ENCODE measurements around the gene ADAMTS14.
"Not testable (repeated sequence)": the region's sequence is repeated elsewhere in the genome, so short reads cannot be mapped to it uniquely, and the experiment has no call there.

The ADAMTS14 gene

DNA sequence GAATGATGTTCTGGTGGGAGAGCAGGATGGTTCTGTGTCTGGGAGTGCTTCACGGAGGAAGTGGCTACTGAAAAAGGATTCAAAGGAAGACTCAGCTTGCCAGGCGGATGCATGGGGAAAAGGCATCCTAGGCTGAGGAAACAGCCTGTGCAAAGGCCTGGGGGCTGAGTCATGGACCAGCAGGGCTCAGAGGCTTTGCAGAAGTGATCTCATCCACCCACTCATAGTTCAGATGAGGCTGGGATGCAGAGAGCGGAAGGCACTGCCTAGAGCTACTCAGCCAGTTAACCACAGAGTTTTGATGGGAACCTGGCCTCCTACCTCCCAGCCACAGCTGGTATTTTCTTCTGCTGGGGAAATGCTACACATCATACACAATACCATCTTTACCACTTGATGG lies 15.8 kb upstream of the ADAMTS14 start:
- peak; percentile 78 for DNase-seq

- DNase-seq: peak; percentile 25
These were observed 15.3 kb upstream of the ADAMTS14 start for GRCh38 chr10:70657041-70657440.

DNA sequence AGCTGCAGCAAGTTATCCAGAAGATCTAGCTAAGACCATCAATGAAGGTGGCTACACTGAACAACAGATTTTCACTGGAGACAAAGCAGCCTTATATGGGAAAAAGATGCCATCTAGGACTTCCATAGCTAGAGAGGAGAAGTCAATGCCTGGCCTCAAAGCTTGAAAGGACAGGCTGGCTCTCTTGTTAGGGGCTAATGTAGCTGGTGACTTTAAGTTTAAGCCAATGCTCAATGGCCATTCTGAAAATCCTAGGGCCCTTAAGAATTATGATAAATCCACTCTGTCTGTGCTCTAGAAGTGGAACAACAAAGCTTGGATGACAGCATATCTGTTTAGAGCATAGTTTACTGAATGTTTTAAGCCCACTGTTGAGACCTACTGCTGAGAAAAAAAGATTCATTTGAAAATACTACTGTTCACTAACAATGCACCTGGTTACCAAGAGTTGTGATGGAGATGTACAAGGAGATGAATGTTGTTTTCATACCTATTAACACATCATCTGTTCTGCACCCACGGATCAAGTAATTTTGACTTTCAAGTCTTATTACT lies 13.6 kb upstream of the ADAMTS14 start:
- DNase-seq: no peak

DNA sequence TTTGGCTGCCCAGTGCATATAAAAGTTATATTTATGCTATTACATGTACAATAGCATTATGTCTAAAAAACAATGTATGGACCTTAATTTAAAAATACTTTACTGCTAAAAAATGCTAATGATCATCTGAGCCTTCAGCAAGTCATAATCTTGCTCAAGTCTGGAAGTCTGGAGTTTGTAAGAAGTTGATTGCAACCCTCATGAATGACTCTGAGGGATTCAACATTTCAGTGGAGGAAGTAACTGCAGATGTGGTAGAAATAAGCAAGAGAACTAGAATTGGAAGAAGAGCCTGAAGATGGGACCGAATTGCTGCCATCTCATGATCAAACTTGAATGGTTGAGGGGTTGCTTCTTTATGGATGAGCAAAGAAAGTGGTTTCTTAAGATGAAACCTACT lies 13.0 kb upstream of the ADAMTS14 start:
- DNase-seq: no peak

DNA sequence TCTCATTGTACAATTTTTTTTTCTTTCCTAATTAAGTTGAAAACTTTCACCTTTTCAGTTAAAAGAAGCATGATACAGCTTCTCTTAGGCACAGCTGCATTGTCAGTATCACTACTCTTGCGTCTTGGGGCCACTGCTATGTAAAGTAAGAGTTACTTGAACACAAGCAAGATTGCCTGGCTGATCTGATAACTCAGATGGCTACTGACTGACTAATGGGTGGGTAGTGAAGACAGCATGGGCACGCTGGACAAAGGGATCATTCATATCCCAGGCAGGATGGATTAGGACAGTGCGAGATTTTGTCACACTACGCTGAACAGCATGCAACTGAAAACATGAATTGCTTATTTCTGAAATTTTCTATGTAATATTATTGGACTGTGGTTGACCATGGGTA lies 11.6 kb upstream of the ADAMTS14 start:
- no peak for DNase-seq

GRCh38 chr10:70661623-70662361 lies 10.5 kb upstream of the ADAMTS14 start:
- DNase-seq: no peak

- no peak for DNase-seq
These were observed 9.7 kb upstream of the ADAMTS14 start for GRCh38 chr10:70662362-70663220.

- DNase-seq: not testable (repeated sequence)
These were observed 8.6 kb upstream of the ADAMTS14 start for GRCh38 chr10:70663458-70664409.

- DNase-seq: no peak
These were observed 7.6 kb upstream of the ADAMTS14 start for GRCh38 chr10:70664702-70665195.

DNA sequence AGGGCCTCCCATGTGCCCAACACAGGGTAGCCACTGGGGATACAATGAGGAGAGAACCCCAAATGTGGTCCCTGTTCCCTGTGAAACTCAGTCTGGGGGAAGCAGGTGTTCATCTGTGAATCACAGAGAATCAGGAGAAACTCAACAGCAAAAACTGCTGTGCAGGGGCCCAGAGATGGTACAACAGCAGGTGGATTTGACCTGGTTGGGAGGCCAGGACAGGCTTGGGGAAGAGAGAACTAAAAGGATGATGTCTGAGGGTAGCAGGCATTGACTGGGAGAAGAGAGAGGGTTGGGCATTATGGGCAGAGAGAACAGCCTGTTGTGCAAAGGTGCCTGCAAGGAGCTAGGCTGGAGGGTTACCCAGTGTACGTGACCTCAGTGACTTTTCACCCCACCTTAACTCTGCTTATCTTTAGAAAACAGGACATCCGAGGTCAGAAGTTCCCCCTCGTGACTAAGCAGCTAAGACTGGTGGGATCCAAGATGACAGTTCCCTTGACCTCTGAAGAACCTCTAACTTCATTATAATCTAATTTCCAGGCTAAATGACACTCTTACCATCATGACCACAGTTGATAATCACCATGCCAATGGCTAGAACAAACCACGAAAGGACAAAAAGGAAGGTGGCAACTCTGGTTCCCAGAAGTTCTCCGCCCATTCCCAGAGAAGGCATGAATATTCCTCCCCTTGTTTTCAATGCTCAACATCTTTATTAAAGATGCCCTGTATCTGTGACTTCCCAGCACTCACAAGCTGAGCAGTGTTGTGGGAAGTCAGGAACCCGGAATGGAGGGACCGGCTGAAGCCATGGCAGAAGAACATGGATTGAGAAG lies 5.1 kb upstream of the ADAMTS14 start:
- no peak for DNase-seq

GRCh38 chr10:70667818-70668217 lies 4.5 kb upstream of the ADAMTS14 start:
- DNase-seq: not testable (repeated sequence)

- no peak for DNase-seq
These were observed 3.8 kb upstream of the ADAMTS14 start for GRCh38 chr10:70668454-70668970.

DNA sequence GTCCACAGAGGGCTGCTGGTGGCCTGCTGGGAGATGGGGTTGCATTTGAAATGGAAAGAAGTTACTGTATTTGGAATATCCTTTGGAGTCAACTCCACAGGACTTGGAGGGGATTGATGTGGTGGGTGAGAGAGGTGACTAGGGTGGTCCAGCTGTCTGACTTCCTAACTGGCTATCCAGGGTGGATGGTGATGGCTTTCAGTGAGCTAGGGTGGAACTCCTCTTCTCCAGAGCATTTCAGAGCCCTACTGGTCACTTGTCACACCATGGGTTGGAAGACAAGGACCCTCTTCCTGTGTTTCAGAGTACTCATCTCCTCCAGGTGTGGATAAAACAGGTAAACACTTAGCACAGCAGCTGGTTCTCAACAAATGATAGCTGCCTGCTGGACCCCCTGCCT lies 3.3 kb upstream of the ADAMTS14 start:
- no peak for DNase-seq

DNA sequence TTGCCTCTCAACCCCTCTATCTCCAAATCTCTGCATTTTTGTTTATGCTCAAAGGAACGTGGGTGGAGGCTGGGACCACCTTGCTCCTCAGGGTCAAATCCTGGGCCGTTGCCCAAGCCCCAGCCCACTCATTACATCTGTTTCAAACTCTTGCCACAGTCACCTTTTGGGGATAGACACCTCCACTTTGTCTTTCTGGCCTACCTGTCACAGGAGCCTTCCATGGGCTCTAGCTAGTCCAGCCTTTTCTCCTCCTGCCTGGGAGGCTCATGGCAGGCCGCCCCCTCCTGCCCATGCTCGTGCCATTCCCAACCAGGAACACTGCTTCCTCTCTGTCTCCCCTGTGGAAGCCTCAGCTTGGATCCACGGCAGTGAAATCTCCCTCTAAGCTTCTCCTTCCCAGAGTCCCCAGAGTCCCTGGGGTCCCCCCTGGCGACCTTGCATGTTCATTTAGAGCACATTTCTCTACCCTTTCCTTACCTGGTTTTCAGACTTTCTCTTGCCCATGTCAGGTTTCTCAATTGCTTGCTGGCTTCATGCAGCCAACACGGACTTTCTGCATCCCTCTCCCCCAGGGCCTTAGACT lies 2.5 kb upstream of the ADAMTS14 start:
- no peak for DNase-seq

GRCh38 chr10:70671619-70672164 lies 614 bp upstream of the ADAMTS14 start:
- DNase-seq: no peak

DNA sequence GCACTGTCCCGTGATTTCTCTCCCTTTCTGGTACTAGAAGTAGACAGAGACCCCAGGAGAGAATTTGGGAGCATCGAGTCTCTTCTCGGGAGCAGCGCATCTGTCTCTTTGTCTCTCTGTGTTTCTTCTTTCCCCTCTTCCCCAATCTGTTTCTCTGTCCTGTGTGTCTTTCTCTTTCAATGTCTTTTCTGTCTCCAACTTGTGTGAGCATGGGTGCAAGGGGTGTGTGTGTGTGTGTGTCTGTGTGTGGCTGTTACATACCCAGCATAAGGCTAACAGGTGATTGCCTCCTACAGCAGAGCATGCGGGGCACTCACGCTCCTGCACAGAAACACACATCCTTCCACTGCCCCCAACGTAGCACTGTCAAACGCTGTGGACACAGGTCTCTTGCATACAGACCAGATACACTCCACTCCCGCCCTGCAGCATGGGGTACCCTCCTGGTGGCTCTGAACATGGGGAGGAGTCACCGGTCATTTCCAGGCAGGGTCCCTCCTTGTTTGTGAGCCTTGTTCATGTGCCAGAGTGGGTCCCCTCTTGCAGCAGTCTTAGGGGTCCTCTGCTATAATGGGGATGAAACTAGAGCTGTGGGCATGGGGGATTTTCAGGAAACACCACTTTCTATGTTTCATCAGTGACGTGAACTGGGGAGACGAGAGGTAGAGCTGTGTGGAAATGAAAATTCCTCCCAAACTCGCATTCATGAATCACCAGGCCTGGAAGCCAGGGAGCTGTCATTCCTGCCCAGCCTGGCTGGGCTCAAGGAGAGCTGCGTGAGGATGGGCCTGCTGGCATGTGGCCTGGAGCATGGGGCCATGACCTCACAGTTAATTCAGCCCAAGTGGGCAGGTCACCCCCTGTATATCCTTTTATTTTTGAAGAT lies 980 bp downstream of the ADAMTS14 start:
- no peak for DNase-seq

DNA sequence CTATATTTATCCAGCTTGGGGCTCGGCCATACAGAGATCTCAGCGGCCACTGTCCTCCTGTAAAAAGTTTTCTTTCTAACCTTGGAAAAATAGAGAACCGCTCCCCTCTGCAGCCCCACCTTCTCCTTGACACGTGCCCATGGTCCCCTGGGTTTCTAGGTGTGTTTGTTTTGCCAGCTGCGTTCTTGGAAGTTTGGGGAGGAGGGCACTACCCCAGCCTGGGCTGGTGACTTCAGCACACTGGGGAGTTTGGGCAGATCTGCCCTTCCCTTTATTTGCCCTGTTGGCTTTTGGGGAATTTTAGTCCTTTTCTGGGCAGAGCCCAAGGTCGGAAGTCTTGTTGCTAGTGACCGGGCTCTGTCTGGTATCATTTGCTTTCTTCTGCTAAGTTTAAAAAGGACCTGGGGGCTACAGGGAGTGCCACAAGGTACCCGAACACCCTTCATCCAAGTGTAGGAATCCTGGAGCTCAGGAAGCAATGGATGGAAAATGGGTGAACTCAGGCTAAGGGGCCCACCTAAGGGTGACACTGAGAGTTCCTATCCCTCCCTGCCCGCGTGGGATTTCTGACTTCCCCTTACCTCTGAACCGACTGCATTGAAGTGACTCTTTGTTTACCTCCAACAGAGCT lies 1.7 kb downstream of the ADAMTS14 start:
- DNase-seq: no peak

GRCh38 chr10:70674560-70675495 lies 2.5 kb downstream of the ADAMTS14 start:
- no peak for DNase-seq
